Subcutaneous adipose tissue (tissue), 4 donors: ENCODE data around the gene ABCG2. TPM values are rescaled to one million over a fixed set of nuclear protein-coding genes. Genes with fewer than 3 reads are reported as not detected.

ENCODE experiments used
- total RNA-seq, 4 donors: library from RNA; depleted of rRNA; stranded (reverse); fragments of >200 nt; gene quantifications; one replicate each; pipeline ENCODE4 v1.1.0, GENCODE V29; 2016
- TF ChIP-seq, protein P1 (sequence below): fragments of 450-650 bp; IDR thresholded peaks from one replicate; pipeline ENCODE4 v1.5.1; 2016; ENCODE audit warnings: low read depth, mild to moderate bottlenecking, control low read depth, antibody characterized with exemption, moderate library complexity

ABCG2 gene
- total RNA-seq, 4 donors from 2014 or later, result 4.9 to 12.4 (median 5.9) TPM

GRCh38 chr4:88185906-88186305 lies 27.5 kb upstream of the ABCG2 start:
- TF ChIP-seq, protein P1, sequence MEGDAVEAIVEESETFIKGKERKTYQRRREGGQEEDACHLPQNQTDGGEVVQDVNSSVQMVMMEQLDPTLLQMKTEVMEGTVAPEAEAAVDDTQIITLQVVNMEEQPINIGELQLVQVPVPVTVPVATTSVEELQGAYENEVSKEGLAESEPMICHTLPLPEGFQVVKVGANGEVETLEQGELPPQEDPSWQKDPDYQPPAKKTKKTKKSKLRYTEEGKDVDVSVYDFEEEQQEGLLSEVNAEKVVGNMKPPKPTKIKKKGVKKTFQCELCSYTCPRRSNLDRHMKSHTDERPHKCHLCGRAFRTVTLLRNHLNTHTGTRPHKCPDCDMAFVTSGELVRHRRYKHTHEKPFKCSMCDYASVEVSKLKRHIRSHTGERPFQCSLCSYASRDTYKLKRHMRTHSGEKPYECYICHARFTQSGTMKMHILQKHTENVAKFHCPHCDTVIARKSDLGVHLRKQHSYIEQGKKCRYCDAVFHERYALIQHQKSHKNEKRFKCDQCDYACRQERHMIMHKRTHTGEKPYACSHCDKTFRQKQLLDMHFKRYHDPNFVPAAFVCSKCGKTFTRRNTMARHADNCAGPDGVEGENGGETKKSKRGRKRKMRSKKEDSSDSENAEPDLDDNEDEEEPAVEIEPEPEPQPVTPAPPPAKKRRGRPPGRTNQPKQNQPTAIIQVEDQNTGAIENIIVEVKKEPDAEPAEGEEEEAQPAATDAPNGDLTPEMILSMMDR, result no peak

DNA sequence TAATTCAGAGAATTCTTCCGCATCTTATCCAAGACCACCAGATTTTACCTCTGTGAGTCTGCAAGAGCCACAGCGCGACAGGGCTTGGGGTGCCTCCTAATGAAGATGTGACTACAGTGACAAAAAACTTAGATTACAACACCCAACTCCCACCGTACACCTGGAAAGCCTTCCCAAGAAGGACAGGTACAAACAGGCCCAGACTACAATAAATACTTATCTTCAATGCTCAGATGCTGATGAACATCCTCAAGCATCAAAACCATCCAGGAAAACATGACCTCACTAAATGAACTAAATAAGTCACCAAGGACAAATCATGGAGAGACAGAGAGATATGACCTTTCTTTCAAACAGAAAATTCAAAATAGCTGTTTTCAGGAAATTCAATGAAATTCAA lies 20.8 kb upstream of the ABCG2 start:
- TF ChIP-seq, protein P1, result no peak

DNA sequence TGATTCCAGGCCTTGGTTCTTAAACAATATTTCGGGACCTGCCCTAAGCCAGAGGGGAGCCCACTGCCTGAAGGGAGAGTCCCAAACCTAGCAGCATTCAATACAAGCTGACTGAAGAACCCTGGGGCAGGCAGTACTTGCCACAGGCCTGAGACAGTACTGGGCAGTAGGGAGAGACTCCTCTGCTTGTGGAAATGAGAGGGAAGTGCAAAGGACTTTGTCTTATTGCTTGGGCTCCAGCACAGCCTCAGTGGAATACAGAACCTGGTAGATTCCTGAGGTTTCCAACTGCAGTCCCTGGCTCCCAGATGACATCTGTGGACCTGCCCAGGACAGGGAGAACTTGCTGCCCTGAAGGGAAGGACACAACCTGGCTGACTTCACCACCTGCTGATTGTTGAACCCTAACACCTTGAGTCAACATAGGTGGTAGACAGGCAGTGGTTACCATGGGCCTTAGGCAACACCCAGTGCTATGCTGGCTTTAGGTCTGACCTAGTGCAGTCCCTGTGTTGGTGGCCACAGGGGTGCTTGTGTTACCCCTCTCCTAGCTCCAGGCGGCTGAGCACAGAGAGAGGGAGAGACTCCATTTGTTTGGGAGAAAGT lies 20.3 kb upstream of the ABCG2 start:
- TF ChIP-seq, protein P1, result no peak

DNA sequence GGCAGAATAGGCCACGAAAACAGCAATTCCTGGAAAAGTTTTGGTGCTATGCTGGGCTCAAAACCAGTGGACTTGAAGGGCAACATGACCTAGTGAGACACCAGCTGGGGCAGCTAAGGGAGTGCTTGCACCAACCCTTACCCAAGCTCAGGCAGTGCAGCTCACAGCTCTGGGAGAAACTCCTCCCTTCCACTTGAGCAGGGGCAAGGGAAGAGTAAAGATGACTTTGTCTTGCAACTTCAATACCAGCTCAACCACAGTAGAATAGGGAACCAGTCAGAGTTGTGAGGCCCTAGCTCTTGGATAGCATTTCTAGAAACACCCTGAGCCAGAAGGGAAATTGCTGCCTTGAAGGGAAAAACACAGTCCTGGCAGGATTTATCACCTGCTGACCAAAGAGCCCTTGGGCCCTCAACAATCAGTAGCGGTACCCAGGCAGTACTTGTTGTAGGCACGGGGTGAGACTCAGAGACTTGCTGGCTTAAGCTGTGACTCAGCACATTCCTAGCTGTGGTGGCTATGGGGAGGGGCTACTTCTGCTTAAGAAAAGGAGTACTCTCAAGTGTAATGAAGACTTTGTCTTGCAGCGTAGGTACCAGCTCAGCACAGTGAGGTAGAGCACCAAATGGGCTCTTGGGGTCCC lies 19.7 kb upstream of the ABCG2 start:
- TF ChIP-seq, protein P1, result no peak

- TF ChIP-seq, protein P1, result no peak
These were observed 14.5 kb upstream of the ABCG2 start for GRCh38 chr4:88172987-88173386.

GRCh38 chr4:88171206-88171605 lies 12.8 kb upstream of the ABCG2 start:
- TF ChIP-seq, protein P1, result no peak

DNA sequence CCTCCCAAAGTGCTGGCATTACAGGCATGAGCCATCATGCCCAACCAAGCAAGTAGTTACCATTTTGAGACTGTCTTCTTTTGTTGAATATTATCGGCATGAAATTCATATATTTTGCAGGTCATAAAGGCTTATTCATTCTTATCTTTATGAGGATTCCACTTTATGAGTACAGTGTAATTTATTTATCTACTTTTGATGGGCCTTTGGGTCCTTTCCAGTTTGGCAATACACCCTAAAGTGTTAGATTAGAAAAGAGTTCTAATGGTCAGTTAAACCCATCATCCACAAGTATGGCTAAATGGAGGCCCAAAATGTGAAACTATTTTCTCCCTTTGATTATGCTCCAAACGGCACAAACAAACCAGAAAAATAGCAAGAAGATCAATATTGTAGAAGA lies 10.9 kb upstream of the ABCG2 start:
- TF ChIP-seq, protein P1, result no peak
